Neural cell (in vitro differentiated cells): ENCODE measurements around the gene TAGAP. TPM values are rescaled to one million over a fixed set of nuclear protein-coding genes. Genes with fewer than 3 reads are reported as not detected.
"Not testable (repeated sequence)": the region's sequence is repeated elsewhere in the genome, so short reads cannot be mapped to it uniquely, and the experiment has no call there.

Experiments
- H2AFZ ChIP-seq: fragments of 200-600, 300-800 bp; sonication (generic), shearing (Covaris generic); 2 replicates; pipeline ENCODE4 v1.6.0; 2014; ENCODE audit warnings: low read depth, mild to moderate bottlenecking, antibody characterized with exemption, low read length, moderate library complexity
- H3F3A ChIP-seq: fragments of 200-600 bp; shearing (Covaris generic); 2 replicates; pipeline ENCODE4 v1.6.1; 2016; ENCODE audit warnings: mild to moderate bottlenecking, moderate library complexity, mixed read lengths, antibody characterized with exemption, low read length; ENCODE audit not compliant: insufficient read depth, poor library complexity, severe bottlenecking
- H3K27ac ChIP-seq: fragments of 200-600, 300-800 bp; sonication (generic), shearing (Covaris generic); 2 replicates; pipeline ENCODE4 v1.5.1; 2014; ENCODE audit warnings: mild to moderate bottlenecking, low read length, moderate library complexity
- H3K27me3 ChIP-seq: fragments of 300-800, 200-600 bp; sonication (generic), shearing (Covaris generic); 2 replicates; pipeline ENCODE4 v1.6.0; 2014; ENCODE audit warnings: mild to moderate bottlenecking, low read depth, low read length, moderate library complexity; ENCODE audit not compliant: insufficient read depth
- H3K36me3 ChIP-seq: fragments of 300-800, 200-600 bp; sonication (generic), shearing (Covaris generic); 2 replicates; pipeline ENCODE4 v1.5.1; 2014; ENCODE audit warnings: mild to moderate bottlenecking, antibody characterized with exemption, low read length, moderate library complexity; ENCODE audit not compliant: insufficient read depth
- H3K4me2 ChIP-seq: fragments of 300-800, 200-600 bp; sonication (generic), shearing (Covaris generic); 2 replicates; pipeline ENCODE4 v1.6.0; 2014; ENCODE audit warnings: mild to moderate bottlenecking, low read length
- H3K4me3 ChIP-seq: fragments of 300-800, 200-600 bp; sonication (generic), shearing (Covaris generic); 2 replicates; pipeline ENCODE4 v1.5.1; 2014; ENCODE audit warnings: mild to moderate bottlenecking, low read length, moderate library complexity
- H3K79me2 ChIP-seq: fragments of 200-600 bp; shearing (Covaris generic); replicated peaks from 2 replicates; pipeline ENCODE4 v1.6.0; 2014; ENCODE audit warnings: mild to moderate bottlenecking, low read length, moderate library complexity; ENCODE audit not compliant: insufficient read depth
- H3K9ac ChIP-seq: fragments of 300-800, 200-600 bp; sonication (generic), shearing (Covaris generic); 2 replicates; pipeline ENCODE4 v1.6.1; 2016; ENCODE audit warnings: mild to moderate bottlenecking, low read length, mixed read lengths
- H3K9me2 ChIP-seq: fragments of 200-600 bp; shearing (Covaris generic); 2 replicates; pipeline ENCODE4 v1.6.1; 2016; ENCODE audit warnings: mild to moderate bottlenecking, low read length, mixed read lengths; ENCODE audit not compliant: insufficient read depth
- H3K9me3 ChIP-seq: fragments of 200-600, 300-800 bp; sonication (generic), shearing (Covaris generic); 2 replicates; pipeline ENCODE4 v1.6.1; 2016; ENCODE audit warnings: mild to moderate bottlenecking, mixed run types, low read length, moderate library complexity, mixed read lengths
- H4K20me1 ChIP-seq: fragments of 200-600 bp; shearing (Covaris generic); 2 replicates; pipeline ENCODE4 v1.6.1; 2016; ENCODE audit warnings: mild to moderate bottlenecking, mixed run types; ENCODE audit not compliant: insufficient read depth
- CTCF ChIP-seq: fragments of 450-650 bp; IDR thresholded peaks from 2 replicates; pipeline ENCODE4 v1.5.1; 2014; ENCODE audit warnings: antibody characterized with exemption, mild to moderate bottlenecking, moderate library complexity; ENCODE audit not compliant: poor library complexity, severe bottlenecking
- EP300 ChIP-seq: fragments of 450-650 bp; conservative IDR thresholded peaks from 2 replicates; pipeline ENCODE4 v1.6.1; 2014; ENCODE audit warnings: antibody characterized with exemption, mild to moderate bottlenecking, moderate library complexity; ENCODE audit not compliant: poor library complexity, severe bottlenecking
- EZH2 ChIP-seq: fragments of 200-600, 300-800 bp; shearing (Covaris generic), sonication (generic); IDR thresholded peaks from 2 replicates; pipeline ENCODE4 v1.6.1; 2014; ENCODE audit warnings: antibody characterized with exemption, low read length, borderline replicate concordance, mild to moderate bottlenecking; ENCODE audit not compliant: insufficient read depth, poor library complexity, severe bottlenecking
- MXI1 ChIP-seq: fragments of 450-650 bp; conservative IDR thresholded peaks from 2 replicates; pipeline ENCODE4 v1.6.1; 2014; ENCODE audit warnings: antibody characterized with exemption, mild to moderate bottlenecking; ENCODE audit not compliant: poor library complexity, severe bottlenecking
- POLR2AphosphoS5 ChIP-seq: IDR thresholded peaks from 2 replicates; pipeline ENCODE4 v1.6.1; 2012
- RAD21 ChIP-seq: fragments of 450-650 bp; conservative IDR thresholded peaks from 2 replicates; pipeline ENCODE4 v1.6.1; 2014; ENCODE audit warnings: antibody characterized with exemption, mild to moderate bottlenecking, moderate library complexity
- REST ChIP-seq: IDR thresholded peaks from 2 replicates; pipeline ENCODE4 v1.6.1; 2012; ENCODE audit warnings: borderline replicate concordance
- SMC3 ChIP-seq: fragments of 450-650 bp; conservative IDR thresholded peaks from 2 replicates; pipeline ENCODE4 v1.6.1; 2014; ENCODE audit warnings: antibody characterized with exemption, mild to moderate bottlenecking, moderate library complexity; ENCODE audit not compliant: poor library complexity
- TAF1 ChIP-seq: IDR thresholded peaks from 2 replicates; pipeline ENCODE4 v1.6.1; 2012; ENCODE audit warnings: low read depth
- polyA plus RNA-seq: library from polyadenylated mRNA; depleted of rRNA; stranded (reverse); fragments of >200 nt; gene quantifications from 2 replicates; pipeline ENCODE4 v1.2.3, GENCODE V29; 2014

The TAGAP gene
- polyA plus RNA-seq, 1 donor from 2014 or later: not detected

GRCh38 chr6:158993639-158994038 lies 51.2 kb downstream of the TAGAP start:
- H3K27ac ChIP-seq: no peak overlapping the region
- H3K4me2 ChIP-seq: no peak overlapping the region
- no peak overlapping the region for H2AFZ ChIP-seq
- H3K9me3 ChIP-seq: no peaks in the 10 kb centered on the region
- no peaks in the 10 kb centered on the region for H3K27me3 ChIP-seq
- H3K9ac ChIP-seq: no peak overlapping the region
- H3F3A ChIP-seq: no peaks in the 10 kb centered on the region
- H3K4me3 ChIP-seq: no peak overlapping the region
- TF ChIP-seq REST (no peak), EP300 (no peak), RAD21 (no peak), SMC3 (no peak), TAF1 (no peak), MXI1 (no peak), POLR2AphosphoS5 (no peak), CTCF (no peak), EZH2 (no peak)
- no peaks in the 10 kb centered on the region for H4K20me1 ChIP-seq
- peaks cover 5% of the 10 kb centered on the region for H3K36me3 ChIP-seq
- H3K9me2 ChIP-seq: no peaks in the 10 kb centered on the region
- H3K79me2 ChIP-seq: no peaks in the 10 kb centered on the region

GRCh38 chr6:158991017-158991723 lies 53.6 kb downstream of the TAGAP start:
- Histone ChIP-seq H3F3A (no peaks in the 10 kb centered on the region), H4K20me1 (no peaks in the 10 kb centered on the region), H3K4me2 (no peak overlapping the region), H3K27ac (no peak overlapping the region), H3K4me3 (no peak overlapping the region), H3K9ac (no peak overlapping the region), H3K27me3 (no peaks in the 10 kb centered on the region), H2AFZ (no peak overlapping the region), H3K36me3 (peaks cover 5% of the 10 kb centered on the region), H3K79me2 (no peaks in the 10 kb centered on the region), H3K9me3 (no peaks in the 10 kb centered on the region), H3K9me2 (no peaks in the 10 kb centered on the region)
- TF ChIP-seq EZH2: no peak
- no peak for TF ChIP-seq TAF1
- no peak for TF ChIP-seq REST
- TF ChIP-seq SMC3: no peak
- TF ChIP-seq RAD21: no peak
- no peak for TF ChIP-seq POLR2AphosphoS5
- no peak for TF ChIP-seq CTCF
- TF ChIP-seq MXI1: no peak
- no peak for TF ChIP-seq EP300

GRCh38 chr6:158989711-158990110 lies 55.1 kb downstream of the TAGAP start:
- H3K9ac ChIP-seq, H3K4me2 ChIP-seq, H3K79me2 ChIP-seq, H3K36me3 ChIP-seq, H3K27ac ChIP-seq, H3K9me2 ChIP-seq, H3F3A ChIP-seq, H4K20me1 ChIP-seq, H3K4me3 ChIP-seq, H3K27me3 ChIP-seq, H2AFZ ChIP-seq, H3K9me3 ChIP-seq: not testable (repeated sequence)
